Activated CD8-positive, alpha-beta T cell treated with anti-CD3 and anti-CD28 coated beads for 36 hours (primary cell): ENCODE data around the gene BTN3A1. TPM values are rescaled to one million over a fixed set of nuclear protein-coding genes. Genes with fewer than 3 reads are reported as not detected.
A peak's percentile ranks its signal among the peaks of the same experiment; 100 is the strongest.
"Not testable (repeated sequence)": the region's sequence is repeated elsewhere in the genome, so short reads cannot be mapped to it uniquely, and the experiment has no call there.

ENCODE experiments used
- ATAC-seq: fragments of 200-7000 bp; cut with Tn5 transposase; one replicate; pipeline ENCODE4 v1.10.0; 2021; ENCODE audit warnings: mild to moderate bottlenecking, moderate library complexity
- CTCF ChIA-PET: fragments of 350-600 bp; sonication (Branson Sonifier 250); formaldehyde crosslinking; loops from one replicate; lab custom pipeline; 2021; ENCODE audit warnings: antibody characterized with exemption; lab: Charles Lee
- POLR2A ChIA-PET: fragments of 350-600 bp; sonication (Branson Sonifier 250); formaldehyde crosslinking; loops from one replicate; lab custom pipeline; 2021; ENCODE audit warnings: antibody characterized with exemption; lab: Charles Lee
- DNase-seq: peaks from one replicate; pipeline ENCODE4 v3.0.0-alpha.2; 2020
- H3K27ac Mint-ChIP-seq: one replicate; pipeline ENCODE4 v1.8.0; 2021; ENCODE audit warnings: mild to moderate bottlenecking, mixed read lengths
- H3K27me3 Mint-ChIP-seq: one replicate; pipeline ENCODE4 v1.8.0; 2021; ENCODE audit warnings: mixed read lengths
- H3K36me3 Mint-ChIP-seq: one replicate; pipeline ENCODE4 v1.8.0; 2021; ENCODE audit warnings: low read depth, mixed read lengths
- H3K4me1 Mint-ChIP-seq: one replicate; pipeline ENCODE4 v1.8.0; 2021; ENCODE audit warnings: low read depth, mixed read lengths
- H3K4me3 Mint-ChIP-seq: one replicate; pipeline ENCODE4 v1.8.0; 2021; ENCODE audit warnings: mild to moderate bottlenecking, moderate library complexity, mixed read lengths
- H3K9me3 Mint-ChIP-seq: one replicate; pipeline ENCODE4 v1.8.0; 2021; ENCODE audit warnings: mixed read lengths
- intact Hi-C: fragments of 100-400 bp; cut with micrococcal nuclease; formaldehyde crosslinking; loops from one replicate; pipeline ENCODE4 v1.10.0; 2022
- total RNA-seq, 2 experiments: library from RNA; stranded (reverse); gene quantifications; one replicate each; pipeline ENCODE4 v1.2.3, GENCODE V29; 2021
- TF ChIP-seq, protein P1 (sequence below): fragments of 200-600 bp; IDR thresholded peaks from one replicate; pipeline ENCODE4 v1.8.0; 2022; ENCODE audit warnings: antibody characterized with exemption, mild to moderate bottlenecking

Gene BTN3A1
- total RNA-seq, 2 experiments from 2014 or later = 32.7 to 34.0 TPM

DNA sequence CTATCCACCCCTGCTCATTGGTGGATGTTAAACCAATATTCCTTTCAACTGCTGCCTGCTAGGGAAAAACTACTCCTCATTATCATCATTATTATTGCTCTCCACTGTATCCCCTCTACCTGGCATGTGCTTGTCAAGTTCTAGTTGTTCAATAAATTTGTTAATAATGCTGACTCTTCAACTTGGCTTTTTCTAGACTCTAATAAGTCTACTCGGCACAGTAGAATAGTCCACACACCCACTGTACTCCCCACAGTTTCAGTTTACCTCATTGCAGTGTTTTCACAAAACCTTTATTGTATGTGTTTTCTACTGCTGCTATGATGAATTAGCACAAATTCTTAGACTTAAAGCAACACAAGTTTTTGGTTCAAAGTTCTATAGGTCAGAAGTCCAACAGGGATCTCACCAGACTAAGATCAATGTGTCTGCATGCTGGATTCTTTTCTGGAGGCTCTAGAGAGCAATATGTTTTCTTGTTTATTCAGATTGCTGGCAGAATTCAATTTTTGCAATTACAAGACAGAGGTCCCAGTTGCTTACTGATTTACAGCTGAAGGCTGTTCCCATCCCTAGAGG, 13.1 kb downstream of the BTN3A1 start:
- intact Hi-C loops = no loop called here
- Mint-ChIP-seq H3K9me3 (peaks cover 21% of the 10 kb centered on the region), H3K4me1 (no peaks in the 10 kb centered on the region), H3K27me3 (no peaks in the 10 kb centered on the region), H3K4me3 (no peak overlapping the region), H3K36me3 (peaks cover 42% of the 10 kb centered on the region), H3K27ac (no peak overlapping the region)
- POLR2A ChIA-PET = interaction anchor here (0.9 kb wide), 1 partner anchor 166 kb away, joined by 3 read pairs; no protein-coding TSS in a partner anchor
- TF ChIP-seq, protein P1, sequence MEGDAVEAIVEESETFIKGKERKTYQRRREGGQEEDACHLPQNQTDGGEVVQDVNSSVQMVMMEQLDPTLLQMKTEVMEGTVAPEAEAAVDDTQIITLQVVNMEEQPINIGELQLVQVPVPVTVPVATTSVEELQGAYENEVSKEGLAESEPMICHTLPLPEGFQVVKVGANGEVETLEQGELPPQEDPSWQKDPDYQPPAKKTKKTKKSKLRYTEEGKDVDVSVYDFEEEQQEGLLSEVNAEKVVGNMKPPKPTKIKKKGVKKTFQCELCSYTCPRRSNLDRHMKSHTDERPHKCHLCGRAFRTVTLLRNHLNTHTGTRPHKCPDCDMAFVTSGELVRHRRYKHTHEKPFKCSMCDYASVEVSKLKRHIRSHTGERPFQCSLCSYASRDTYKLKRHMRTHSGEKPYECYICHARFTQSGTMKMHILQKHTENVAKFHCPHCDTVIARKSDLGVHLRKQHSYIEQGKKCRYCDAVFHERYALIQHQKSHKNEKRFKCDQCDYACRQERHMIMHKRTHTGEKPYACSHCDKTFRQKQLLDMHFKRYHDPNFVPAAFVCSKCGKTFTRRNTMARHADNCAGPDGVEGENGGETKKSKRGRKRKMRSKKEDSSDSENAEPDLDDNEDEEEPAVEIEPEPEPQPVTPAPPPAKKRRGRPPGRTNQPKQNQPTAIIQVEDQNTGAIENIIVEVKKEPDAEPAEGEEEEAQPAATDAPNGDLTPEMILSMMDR = no peak
- CTCF ChIA-PET = interaction anchor here (0.6 kb wide), 1 partner anchor 181 kb away, joined by 3 read pairs; no protein-coding TSS in a partner anchor
- DNase-seq = no peak
- ATAC-seq = no peak

DNA sequence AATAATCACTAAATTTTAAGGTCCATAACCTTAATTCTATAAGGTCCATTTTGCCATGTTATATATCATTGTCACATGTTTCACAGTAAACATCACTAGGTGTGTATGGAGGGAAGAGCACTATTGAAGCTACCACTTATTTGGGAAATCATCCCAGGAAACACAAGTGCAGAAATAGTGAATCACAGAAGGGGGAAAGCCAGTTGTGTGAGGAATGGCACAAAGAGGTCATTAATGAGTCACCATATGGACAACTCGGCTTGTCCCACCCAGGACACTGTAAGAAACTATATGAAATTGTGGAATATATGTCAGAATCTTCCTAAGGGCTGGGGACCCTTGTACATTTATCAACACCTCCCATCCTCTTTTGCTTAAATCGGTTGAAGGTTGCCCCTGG, 13.7 kb downstream of the BTN3A1 start:
- Mint-ChIP-seq H3K4me1 (no peaks in the 10 kb centered on the region), H3K4me3 (no peak overlapping the region), H3K9me3 (peaks cover 21% of the 10 kb centered on the region), H3K27me3 (no peaks in the 10 kb centered on the region), H3K27ac (no peak overlapping the region), H3K36me3 (peaks cover 39% of the 10 kb centered on the region)
- TF ChIP-seq, protein P1 = no peak
- CTCF ChIA-PET = no interaction called here
- ATAC-seq (no peak), DNase-seq (no peak)
- intact Hi-C loops = no loop called here
- POLR2A ChIA-PET = interaction anchor here (0.9 kb wide), 1 partner anchor 167 kb away, joined by 3 read pairs; no protein-coding TSS in a partner anchor

DNA sequence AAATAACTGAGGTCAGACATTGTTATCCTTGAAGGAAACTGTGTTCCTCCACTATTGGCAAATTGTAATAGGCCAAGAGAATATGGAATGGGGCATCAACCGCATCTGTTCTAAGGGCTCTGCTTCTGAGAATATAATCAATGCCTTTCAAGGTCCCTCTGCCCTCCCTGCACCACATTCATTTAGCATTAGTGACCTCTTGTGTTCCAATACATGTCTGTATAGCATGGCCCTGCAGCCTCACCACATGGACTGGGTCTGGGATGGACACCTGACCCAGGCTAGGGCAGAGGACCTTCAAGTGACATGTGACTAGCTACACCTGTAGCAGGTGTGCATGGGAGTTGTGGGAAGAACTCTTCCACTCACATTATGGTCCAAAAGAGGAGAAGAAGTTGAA, 14.2 kb downstream of the BTN3A1 start:
- peaks cover 21% of the 10 kb centered on the region for H3K9me3 Mint-ChIP-seq
- no peak for ATAC-seq
- no peak overlapping the region for H3K27ac Mint-ChIP-seq
- no peak for DNase-seq
- CTCF ChIA-PET = no interaction called here
- H3K36me3 Mint-ChIP-seq = peaks cover 39% of the 10 kb centered on the region
- H3K4me1 Mint-ChIP-seq = no peaks in the 10 kb centered on the region
- no peaks in the 10 kb centered on the region for H3K27me3 Mint-ChIP-seq
- TF ChIP-seq, protein P1 = no peak
- POLR2A ChIA-PET = interaction anchor here (0.9 kb wide), 1 partner anchor 167 kb away, joined by 3 read pairs; no protein-coding TSS in a partner anchor
- H3K4me3 Mint-ChIP-seq = no peak overlapping the region
- intact Hi-C loops = no loop called here

DNA sequence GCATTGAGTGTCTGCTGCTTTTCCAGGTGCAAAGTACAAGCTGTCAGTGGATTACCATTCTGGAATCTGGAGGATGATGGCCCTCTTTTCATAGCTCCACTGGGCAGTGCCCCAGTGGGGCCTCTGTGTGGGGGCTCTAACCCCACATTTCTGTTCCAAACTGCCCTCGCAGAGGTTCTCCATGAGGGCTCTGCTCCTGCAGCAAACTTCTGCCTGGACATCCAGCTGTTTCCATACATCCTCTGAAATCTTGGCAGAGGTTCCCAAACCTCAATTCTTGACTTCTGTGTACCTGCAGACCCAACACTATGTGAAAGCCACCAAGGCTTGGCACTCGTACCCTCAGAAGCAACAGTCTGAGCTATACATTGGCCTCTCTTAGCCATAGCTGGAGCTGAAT, 16.0 kb downstream of the BTN3A1 start:
- H3K4me3 Mint-ChIP-seq, intact Hi-C loops, H3K27ac Mint-ChIP-seq, DNase-seq, H3K4me1 Mint-ChIP-seq, ATAC-seq, CTCF ChIA-PET, POLR2A ChIA-PET, H3K27me3 Mint-ChIP-seq: not testable (repeated sequence)
- H3K9me3 Mint-ChIP-seq = peaks cover 21% of the 10 kb centered on the region
- H3K36me3 Mint-ChIP-seq = peaks cover 29% of the 10 kb centered on the region

DNA sequence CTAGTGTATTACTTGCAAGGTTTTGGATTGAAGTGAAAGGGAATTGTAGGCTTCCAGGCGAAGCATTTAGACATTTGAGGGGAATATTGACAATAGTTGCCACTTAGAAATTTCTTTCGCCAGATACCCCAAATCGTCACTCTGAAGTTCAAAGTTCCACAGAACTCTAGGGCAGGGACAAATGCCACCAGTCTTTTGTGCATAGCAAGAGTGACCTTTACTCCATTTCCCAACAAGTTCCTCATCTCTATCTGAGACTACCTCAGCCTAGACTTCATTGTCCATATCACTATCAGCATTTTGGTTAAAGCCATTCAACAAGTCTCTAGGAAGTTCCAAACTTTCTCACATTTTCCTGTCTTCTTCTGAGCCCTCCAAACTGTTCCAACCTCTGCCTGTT, 16.7 kb downstream of the BTN3A1 start:
- H3K4me3 Mint-ChIP-seq, H3K4me1 Mint-ChIP-seq, POLR2A ChIA-PET, H3K27ac Mint-ChIP-seq, ATAC-seq, DNase-seq, intact Hi-C loops, H3K27me3 Mint-ChIP-seq: not testable (repeated sequence)
- CTCF ChIA-PET = interaction anchor here (1.6 to 2.2 kb wide), 2 partner anchors 11 to 77 kb away, joined by 6 to 10 read pairs; no protein-coding TSS in a partner anchor
- peaks cover 22% of the 10 kb centered on the region for H3K36me3 Mint-ChIP-seq
- H3K9me3 Mint-ChIP-seq = peaks cover 21% of the 10 kb centered on the region

DNA sequence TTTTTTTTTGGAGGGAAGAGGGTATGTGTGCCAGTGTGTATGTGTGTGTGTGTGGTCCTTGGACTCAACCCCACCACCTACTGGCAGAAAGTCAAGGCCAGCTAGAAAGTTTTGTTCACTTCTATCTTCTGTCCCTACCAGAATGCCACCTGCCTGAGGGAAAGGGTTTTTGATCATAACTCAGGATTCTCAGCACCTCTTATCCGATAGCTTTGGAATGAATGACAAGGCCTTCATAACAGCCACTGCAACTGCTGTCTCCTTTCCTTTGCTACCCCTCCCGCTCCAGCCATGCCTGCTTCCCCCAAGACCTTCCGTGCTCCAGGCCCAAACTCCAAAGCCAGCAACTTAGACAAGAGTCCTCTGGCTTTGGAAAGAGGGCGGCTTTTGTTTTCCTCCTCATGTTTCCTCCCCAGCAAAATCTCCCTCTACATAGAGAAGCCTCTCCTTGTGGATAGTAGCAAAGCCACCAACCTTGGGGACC, 18.7 kb downstream of the BTN3A1 start:
- Mint-ChIP-seq H3K36me3 (peaks cover 15% of the 10 kb centered on the region), H3K27ac (no peak overlapping the region), H3K4me1 (peaks cover 8% of the 10 kb centered on the region), H3K9me3 (peaks cover 21% of the 10 kb centered on the region), H3K4me3 (no peak overlapping the region), H3K27me3 (no peaks in the 10 kb centered on the region)
- intact Hi-C loops = no loop called here
- ChIA-PET CTCF (interaction anchor here (1.2 to 2.2 kb wide), 3 partner anchors 13 to 79 kb away, joined by 3 to 10 read pairs (median 6); no protein-coding TSS in a partner anchor), POLR2A (interaction anchor here (0.7 kb wide), 1 partner anchor 50 kb away, joined by 4 read pairs; no protein-coding TSS in a partner anchor)
- ATAC-seq (peak; percentile 31), DNase-seq (peak; percentile 44)
- TF ChIP-seq, protein P1 = peak; percentile 44
